ENCODE results near the gene TMEM238. TPM values are rescaled to one million over a fixed set of nuclear protein-coding genes. Genes with fewer than 3 reads are reported as not detected.
A peak's percentile ranks its signal among the peaks of the same experiment; 100 is the strongest.

Gene TMEM238
- total and polyA plus RNA-seq, 8 donors, result 0.75 to 504 (median 5.4) TPM; not detected in 3

GRCh38 chr19:55379174-55379573, 4.9 kb downstream of the TMEM238 start:
- peaks cover 5 to 44% (median 35%) of the 10 kb centered on the region in 3 donors for H3K27me3 ChIP-seq
- no peaks in the 10 kb centered on the region for H3K36me3 ChIP-seq
- WGBS, 5 donors, result 52 to 75% (median 72%) methylated on average over 5 to 11 of the region's 11 CpGs
- H3K9me3 ChIP-seq, result no peaks in the 10 kb centered on the region
- H3K4me3 ChIP-seq, result no peak overlapping the region
- TF ChIP-seq POLR2A (IDR thresholded peaks at IDR 0.05) (no peak), EP300 (IDR thresholded peaks at IDR 0.05) (no peak), CTCF (IDR thresholded peaks at IDR 0.05) (no peak), POLR2AphosphoS5 (IDR thresholded peaks at IDR 0.05) (no peak)
- H3K27ac ChIP-seq, result no peak overlapping the region
- H3K4me1 ChIP-seq, result peaks cover 12 to 45% (median 23%) of the 10 kb centered on the region in 4 donors
- intact Hi-C loops (cut with DNase I; ENCODE audit: low total_unique reads), result no loop called here
- peak in 1 of 2 donors; percentile 74 for DNase-seq

GRCh38 chr19:55377356-55378131, 6.5 kb downstream of the TMEM238 start:
- Histone ChIP-seq H3K27me3 (peaks cover 8 to 61% (median 52%) of the 10 kb centered on the region in 3 donors), H3K4me1 (peaks cover 6 to 40% (median 16%) of the 10 kb centered on the region in 4 donors), H3K9me3 (no peaks in the 10 kb centered on the region), H3K36me3 (no peaks in the 10 kb centered on the region), H3K27ac (no peak overlapping the region), H3K4me3 (no peak overlapping the region)
- TF ChIP-seq EP300 (IDR thresholded peaks at IDR 0.05), result no peak
- peak in 1 of 3 donors; percentile 6 for TF ChIP-seq POLR2AphosphoS5 (IDR thresholded peaks at IDR 0.05)
- WGBS, 5 donors, result 8 to 31% (median 30%) methylated on average over 18 to 43 of the region's 43 CpGs
- intact Hi-C loops (cut with DNase I; ENCODE audit: low total_unique reads), result no loop called here
- peak in 1 of 2 donors; percentile 71 for DNase-seq

- Histone ChIP-seq H3K27ac (no peak within 1 kb of the TSS), H3K27me3 (peaks cover 8 to 72% (median 63%) of the 10 kb centered on the region in 3 donors), H3K4me1 (peaks cover 6 to 33% (median 12%) of the 10 kb centered on the region in 4 donors), H3K4me3 (no peak within 1 kb of the TSS), H3K9me3 (no peaks in the 10 kb centered on the region), H3K36me3 (no peaks in the 10 kb centered on the region)
- WGBS, 5 donors, result 24 to 48% (median 32%) methylated on average over 14 to 21 of the region's 21 CpGs
- intact Hi-C loops (cut with DNase I; ENCODE audit: low total_unique reads), result no loop called here
- DNase-seq, result peak in 1 of 2 donors; percentile 75
- TF ChIP-seq CTCF (IDR thresholded peaks at IDR 0.05), result no peak
- TF ChIP-seq EP300 (IDR thresholded peaks at IDR 0.05), result no peak
- no peak for TF ChIP-seq POLR2AphosphoS5 (IDR thresholded peaks at IDR 0.05)
- TF ChIP-seq POLR2A (IDR thresholded peaks at IDR 0.05), result no peak
Measured at GRCh38 chr19:55376241-55376933, 7.7 kb downstream of the TMEM238 start, which contains the start of gene TMEM190. Gene TMEM190, plus strand, starts transcription at chr19:55376826. Its CDS starts 28 bp downstream, at chr19:55376854.

- 3 to 23% (median 10%) methylated on average over 8 to 31 of the region's 31 CpGs for WGBS, 5 donors
- intact Hi-C loops (cut with DNase I; ENCODE audit: low total_unique reads), result no loop called here
- peak overlapping the region in 1 of 5 donors; percentile 26 for H3K27ac ChIP-seq
- peaks cover 17 to 94% (median 85%) of the 10 kb centered on the region in 3 donors for H3K27me3 ChIP-seq
- H3K4me3 ChIP-seq, result no peak overlapping the region
- TF ChIP-seq CTCF (IDR thresholded peaks at IDR 0.05), result no peak
- no peak for TF ChIP-seq EP300 (IDR thresholded peaks at IDR 0.05)
- TF ChIP-seq POLR2AphosphoS5 (IDR thresholded peaks at IDR 0.05), result no peak
- TF ChIP-seq POLR2A (IDR thresholded peaks at IDR 0.05), result no peak
- DNase-seq, result peak in 1 of 2 donors; percentile 54
- H3K9me3 ChIP-seq, result no peaks in the 10 kb centered on the region
- H3K4me1 ChIP-seq, result peaks cover 18 to 46% (median 25%) of the 10 kb centered on the region in 4 donors
- no peaks in the 10 kb centered on the region for H3K36me3 ChIP-seq
Measured at GRCh38 chr19:55373993-55374757, 9.9 kb downstream of the TMEM238 start.
